K562 (cell line): Measurements from ENCODE around the gene AKT3. TPM values are rescaled to one million over a fixed set of nuclear protein-coding genes. Genes with fewer than 3 reads are reported as not detected.

Source experiments
- CTCF ChIP-seq, 3 experiments: IDR thresholded peaks in 2 of 3; conservative IDR thresholded peaks in 1 of 3; 2 replicates each; pipeline ENCODE4 v1.5.1; 2011 to 2012; ENCODE audit warnings: low read length in 3 of 3, mild to moderate bottlenecking in 3 of 3, control low read depth in 2 of 3, improper control_type of control experiment in 1 of 3, inconsistent platforms in 1 of 3, low read depth in 1 of 3, mixed read lengths in 1 of 3, moderate library complexity in 1 of 3; ENCODE audit not compliant: insufficient read depth in 2 of 3
- EHMT2 ChIP-seq: fragments of 450-650 bp; IDR thresholded peaks from 2 replicates; pipeline ENCODE4 v1.6.1; 2018; ENCODE audit warnings: antibody characterized with exemption
- EP400 ChIP-seq: fragments of 450-650 bp; IDR thresholded peaks from 2 replicates; pipeline ENCODE4 v1.6.1; 2017; ENCODE audit warnings: antibody characterized with exemption, mild to moderate bottlenecking, moderate library complexity
- FOXM1 ChIP-seq, 2 experiments: fragments of 450-650 bp in 1 of 2; sonication (generic) in 1 of 2; formaldehyde crosslinking in 1 of 2; IDR thresholded peaks; 2 replicates each; pipeline versions ENCODE4 v1.6.1 to v1.9.0; 2017 to 2022; ENCODE audit warnings: low read depth in 2 of 2, mild to moderate bottlenecking in 2 of 2, missing genetic modification reagents in 1 of 2, moderate library complexity in 1 of 2
- GABPB1 ChIP-seq: sonication (generic); formaldehyde crosslinking; IDR thresholded peaks from 2 replicates; pipeline ENCODE4 v1.8.0; 2022; ENCODE audit warnings: mild to moderate bottlenecking, missing genetic modification reagents
- JUND ChIP-seq, 2 experiments: IDR thresholded peaks; 2 replicates in 1 of 2; 3 replicates in 1 of 2; pipeline ENCODE4 v1.6.1; 2011; ENCODE audit warnings: borderline replicate concordance in 2 of 2, low read depth in 2 of 2, low read length in 2 of 2, improper control_type of control experiment in 1 of 2, missing biosample characterization in 1 of 2, missing genetic modification characterization in 1 of 2, missing genetic modification reagents in 1 of 2
- L3MBTL2 ChIP-seq: fragments of 450-650 bp; IDR thresholded peaks from 2 replicates; pipeline ENCODE4 v1.6.1; 2016; ENCODE audit warnings: mild to moderate bottlenecking, moderate library complexity
- NBN ChIP-seq: fragments of 450-650 bp; IDR thresholded peaks from 2 replicates; pipeline ENCODE4 v1.6.1; 2016; ENCODE audit warnings: low read depth, mild to moderate bottlenecking
- NR2F6 ChIP-seq: fragments of 450-650 bp; formaldehyde crosslinking; IDR thresholded peaks from 2 replicates; pipeline ENCODE4 v1.4.0; 2020; ENCODE audit warnings: mild to moderate bottlenecking
- PATZ1 ChIP-seq: fragments of 250-450 bp; sonication (Bioruptor Pico); IDR thresholded peaks from 2 replicates; pipeline ENCODE4 v1.5.0; 2020; ENCODE audit warnings: mild to moderate bottlenecking, borderline replicate concordance
- PCBP1 ChIP-seq: fragments of 200-400 bp; formaldehyde crosslinking; IDR thresholded peaks from 2 replicates; pipeline ENCODE4 v1.6.1; 2018; ENCODE audit warnings: mild to moderate bottlenecking, low read depth, low read length; ENCODE audit not compliant: poor library complexity, severe bottlenecking
- PURB ChIP-seq: sonication (generic); formaldehyde crosslinking; IDR thresholded peaks from 2 replicates; pipeline ENCODE4 v1.9.0; 2021; ENCODE audit warnings: low read depth, mild to moderate bottlenecking, missing genetic modification reagents
- RFX5 ChIP-seq: IDR thresholded peaks from 2 replicates; pipeline ENCODE4 v1.6.1; 2011; ENCODE audit warnings: low read depth, mild to moderate bottlenecking, improper control_type of control experiment, low read length
- SAFB ChIP-seq: fragments of 200-400 bp; formaldehyde crosslinking; IDR thresholded peaks from 2 replicates; pipeline ENCODE4 v1.6.1; 2017; ENCODE audit warnings: low read depth, low read length, borderline replicate concordance
- STAT6 ChIP-seq: sonication (generic); formaldehyde crosslinking; IDR thresholded peaks from 2 replicates; pipeline ENCODE4 v1.8.1; 2023; ENCODE audit warnings: mild to moderate bottlenecking, missing genetic modification reagents
- TFAM ChIP-seq: fragments of 250-450 bp; sonication (Bioruptor Pico); conservative IDR thresholded peaks from 2 replicates; pipeline ENCODE4 v1.5.0; 2021; ENCODE audit warnings: mild to moderate bottlenecking, moderate library complexity
- XRCC5 ChIP-seq: fragments of 200-400 bp; formaldehyde crosslinking; IDR thresholded peaks from 2 replicates; pipeline ENCODE4 v1.6.1; 2017; ENCODE audit warnings: low read depth, mild to moderate bottlenecking, low read length
- ZNF3 ChIP-seq: fragments of 250-450 bp; sonication (Bioruptor Pico); IDR thresholded peaks from 2 replicates; pipeline ENCODE4 v1.5.0; 2021; ENCODE audit warnings: mild to moderate bottlenecking, moderate library complexity
- polyA plus RNA-seq, 8 experiments: library from polyadenylated mRNA; depleted of rRNA in 4 of 8; stranded (reverse) in 5 of 8; unstranded in 3 of 8; fragments of >200 nt; fragmentation: Nextera tagmentation in 2 of 8; fragmentation: Illumina TruSeq in 1 of 8; extraction: Ambion mirVana in 2 of 8; extraction: Trizol in 1 of 8; gene quantifications; 2 replicates each; pipeline versions ENCODE4 v1.2.1 to v1.2.3, GENCODE V29; 2011 to 2014; ENCODE audit warnings: inconsistent platforms in 1 of 8, missing spikeins in 1 of 8
- total RNA-seq, 7 experiments: library from RNA; depleted of rRNA in 6 of 7; stranded (reverse); fragments of >200 nt in 6 of 7; fragmentation: Illumina TruSeq in 2 of 7; extraction: Trizol in 2 of 7; gene quantifications; 2 replicates each; pipeline versions ENCODE4 v1.2.1 to v1.2.3, GENCODE V29; 2011 to 2021; ENCODE audit warnings: low replicate concordance in 1 of 7
- TF ChIP-seq, protein P1 (sequence below): fragments of 450-650 bp; conservative IDR thresholded peaks from 2 replicates; pipeline ENCODE4 v1.6.1; 2016; ENCODE audit warnings: missing genetic modification characterization, low read depth, mild to moderate bottlenecking, control low read depth, missing compliant biosample characterization

Gene AKT3
- total and polyA plus RNA-seq, 9 of the 15 experiments (the other 6 are each of a cell fraction or from before 2014, with no cell fraction given) = 0.04 to 0.54 (median 0.18) TPM; not detected in 1

DNA sequence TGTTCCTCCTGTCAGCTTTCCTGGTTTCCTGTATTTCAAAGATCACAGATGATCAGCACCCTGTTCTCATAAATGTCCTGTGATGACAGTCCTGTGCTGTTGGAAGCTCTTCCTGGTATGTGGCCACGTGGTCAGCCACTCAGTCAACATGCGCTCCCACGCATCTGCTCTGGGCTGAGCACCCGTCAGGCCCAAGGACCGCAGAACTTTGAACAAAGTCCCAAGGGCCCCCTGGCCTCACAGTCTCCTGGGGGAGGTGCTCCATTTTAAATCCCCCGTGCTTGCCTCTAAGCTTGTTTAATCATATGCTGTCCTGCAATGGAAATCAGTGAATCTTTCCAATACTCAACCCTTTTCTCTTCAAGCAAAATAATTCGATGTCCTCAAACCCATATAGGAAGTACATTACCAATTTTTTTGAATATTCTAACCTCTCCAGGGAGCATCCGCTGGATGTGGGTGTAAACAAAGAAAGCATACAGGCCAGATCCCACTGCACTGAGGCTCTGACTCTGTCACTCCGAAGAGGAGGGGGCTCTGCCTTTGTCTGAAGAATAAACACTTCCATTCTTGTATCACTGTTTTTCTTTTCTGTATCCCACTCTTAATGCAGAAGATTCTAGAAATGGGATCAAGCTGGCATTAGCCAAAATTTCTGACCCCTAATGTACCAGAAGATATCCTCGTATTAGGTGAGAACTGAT, 343.9 kb downstream of the AKT3 start (continued):
- no peak for TF ChIP-seq STAT6 (CRISPR knock-in tag)
- TF ChIP-seq JUND (IDR thresholded peaks at IDR 0.05; ENCODE audit: borderline replicate concordance, low read depth, low read length) = peak; percentile 44; the same call in 1 of the 2 replicates
- TF ChIP-seq JUND (tag; IDR thresholded peaks at IDR 0.05; ENCODE audit: borderline replicate concordance, low read depth, low read length) = peak; percentile 59; the same call in 1 of the 3 replicates
- TF ChIP-seq FOXM1 (IDR thresholded peaks at IDR 0.05; ENCODE audit: low read depth) = no peak
- no peak for TF ChIP-seq FOXM1 (CRISPR knock-in tag; IDR thresholded peaks at IDR 0.05; ENCODE audit: low read depth)
- TF ChIP-seq PATZ1 = no peak
- TF ChIP-seq, protein P1, sequence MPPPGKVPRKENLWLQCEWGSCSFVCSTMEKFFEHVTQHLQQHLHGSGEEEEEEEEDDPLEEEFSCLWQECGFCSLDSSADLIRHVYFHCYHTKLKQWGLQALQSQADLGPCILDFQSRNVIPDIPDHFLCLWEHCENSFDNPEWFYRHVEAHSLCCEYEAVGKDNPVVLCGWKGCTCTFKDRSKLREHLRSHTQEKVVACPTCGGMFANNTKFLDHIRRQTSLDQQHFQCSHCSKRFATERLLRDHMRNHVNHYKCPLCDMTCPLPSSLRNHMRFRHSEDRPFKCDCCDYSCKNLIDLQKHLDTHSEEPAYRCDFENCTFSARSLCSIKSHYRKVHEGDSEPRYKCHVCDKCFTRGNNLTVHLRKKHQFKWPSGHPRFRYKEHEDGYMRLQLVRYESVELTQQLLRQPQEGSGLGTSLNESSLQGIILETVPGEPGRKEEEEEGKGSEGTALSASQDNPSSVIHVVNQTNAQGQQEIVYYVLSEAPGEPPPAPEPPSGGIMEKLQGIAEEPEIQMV (tag) = no peak
- no peak for TF ChIP-seq NBN
- no peak for TF ChIP-seq PURB
- TF ChIP-seq RFX5 = no peak
- no peak for TF ChIP-seq EHMT2
- no peak for TF ChIP-seq PCBP1
- no peak for TF ChIP-seq GABPB1 (CRISPR knock-in tag)
- TF ChIP-seq L3MBTL2 = peak; percentile 95
- no peak for TF ChIP-seq TFAM (CRISPR knock-in tag)
- no peak for TF ChIP-seq ZNF3
- TF ChIP-seq NR2F6 (CRISPR knock-in tag) = no peak
- TF ChIP-seq CTCF (IDR thresholded peaks at IDR 0.05 in 2 of 3, conservative IDR thresholded peaks at IDR 0.05 in 1 of 3; ENCODE audit: insufficient read depth in 2 of 3, low read depth in 1 of 3, low read length in 3 of 3) = no peak
- TF ChIP-seq XRCC5 = no peak
- no peak for TF ChIP-seq SAFB
- 0 out of 2 replicates have a peak, but pooled peaks have one; percentile 36 for TF ChIP-seq EP400
